H7 (cell line): ENCODE data around the gene ALKBH6. TPM values are rescaled to one million over a fixed set of nuclear protein-coding genes. Genes with fewer than 3 reads are reported as not detected.

ENCODE experiments used
- DNase-seq: peaks from one replicate; pipeline ENCODE4 v3.0.0; 2012
- H3K27me3 ChIP-seq: 2 replicates; pipeline ENCODE4 v1.6.0; 2011; ENCODE audit warnings: mild to moderate bottlenecking, low read length; ENCODE audit not compliant: control insufficient read depth, insufficient read depth
- H3K36me3 ChIP-seq: replicated peaks from 2 replicates; pipeline ENCODE4 v1.5.1; 2011; ENCODE audit warnings: low read length; ENCODE audit not compliant: control insufficient read depth, insufficient read depth
- H3K4me3 ChIP-seq: 2 replicates; pipeline ENCODE4 v1.5.1; 2011; ENCODE audit warnings: low read depth, mild to moderate bottlenecking, control low read depth, low read length, moderate library complexity; ENCODE audit not compliant: insufficient read depth
- total RNA-seq: library from RNA; depleted of rRNA; stranded (reverse); fragments of >200 nt; shearing (Covaris generic); gene quantifications from 2 replicates; pipeline ENCODE4 v1.2.3, GENCODE V29; 2014; rRNA removed

ALKBH6 gene
- total RNA-seq: 21.9 and 25.5 TPM in 2 replicates

DNA sequence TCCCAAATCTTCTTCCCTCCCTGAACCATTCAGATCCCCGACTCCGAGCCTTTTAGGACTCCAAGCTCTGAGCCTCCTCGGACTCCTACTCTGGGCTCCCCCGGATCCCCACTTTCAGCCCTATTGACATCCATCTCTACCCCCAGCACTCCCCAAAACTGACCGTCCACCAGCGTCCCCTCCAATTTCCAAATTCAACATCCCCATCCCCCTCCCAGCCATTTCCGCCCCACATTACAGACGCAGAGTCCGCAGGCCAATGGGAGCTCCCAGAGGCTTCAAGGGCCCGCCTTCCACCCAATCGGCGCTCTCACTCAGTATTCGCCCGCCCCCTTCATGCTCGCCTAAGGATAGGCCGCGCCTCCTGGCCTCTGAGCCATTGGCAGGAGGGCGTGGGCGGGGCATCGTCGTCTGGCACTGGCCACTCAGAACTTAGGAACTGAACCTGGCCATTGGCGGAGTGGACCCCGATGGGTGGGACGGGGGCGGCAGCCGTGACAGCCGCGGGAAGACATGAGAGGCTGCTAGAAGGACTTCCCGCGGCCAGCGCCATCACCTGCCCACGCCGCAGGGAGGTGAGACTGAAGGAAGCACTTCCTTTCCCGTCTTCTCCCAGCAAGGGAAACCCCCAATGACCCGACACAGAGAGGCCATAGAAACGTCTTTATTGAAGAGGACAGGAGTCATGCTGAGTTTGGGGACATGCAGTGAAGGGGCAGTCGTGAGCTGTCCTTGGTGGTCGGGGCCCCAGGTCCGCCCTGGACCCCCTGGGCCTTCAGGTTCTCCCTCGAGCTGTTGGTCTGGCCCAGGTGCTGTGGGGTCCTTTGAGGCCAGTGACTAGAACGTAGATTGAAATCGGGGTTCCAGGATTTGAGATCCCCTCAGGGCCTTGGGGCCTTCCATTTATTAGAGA is at the start of gene ALKBH6:
Gene ALKBH6, minus strand, starts transcription at position 202 of the 913 bp plus-strand sequence. CDS start 816 bp downstream, outside the sequence.
- peaks cover 2% of the 10 kb centered on the region; the same call in 1 of the 2 replicates for H3K27me3 ChIP-seq
- H3K36me3 ChIP-seq: peaks cover 2% of the 10 kb centered on the region
- H3K4me3 ChIP-seq: peak within 1 kb of the TSS; percentile 77
- peak; percentile 99 for DNase-seq

DNA sequence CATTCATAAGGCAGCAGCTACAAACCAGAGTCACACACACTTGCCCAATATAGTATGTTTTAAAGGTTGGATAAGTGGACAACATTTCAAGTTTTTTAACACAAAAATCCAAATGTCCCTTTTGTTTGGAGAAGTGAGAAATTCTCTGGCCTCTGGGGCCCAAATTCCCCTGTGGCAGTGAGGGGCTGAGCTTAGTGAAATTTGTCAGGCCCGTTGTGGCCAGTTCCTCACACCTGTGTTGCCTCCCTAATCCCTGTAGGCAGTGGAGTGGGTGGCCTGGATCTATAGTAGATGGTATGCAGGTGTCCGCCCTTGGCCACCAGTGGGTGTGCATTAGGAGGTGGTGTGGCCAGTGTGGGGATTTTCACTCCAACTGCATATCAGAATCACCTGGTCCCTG is 47.4 kb upstream of the ALKBH6 start:
- Histone ChIP-seq H3K36me3 (peaks cover 45% of the 10 kb centered on the region), H3K27me3 (no peaks in the 10 kb centered on the region)

DNA sequence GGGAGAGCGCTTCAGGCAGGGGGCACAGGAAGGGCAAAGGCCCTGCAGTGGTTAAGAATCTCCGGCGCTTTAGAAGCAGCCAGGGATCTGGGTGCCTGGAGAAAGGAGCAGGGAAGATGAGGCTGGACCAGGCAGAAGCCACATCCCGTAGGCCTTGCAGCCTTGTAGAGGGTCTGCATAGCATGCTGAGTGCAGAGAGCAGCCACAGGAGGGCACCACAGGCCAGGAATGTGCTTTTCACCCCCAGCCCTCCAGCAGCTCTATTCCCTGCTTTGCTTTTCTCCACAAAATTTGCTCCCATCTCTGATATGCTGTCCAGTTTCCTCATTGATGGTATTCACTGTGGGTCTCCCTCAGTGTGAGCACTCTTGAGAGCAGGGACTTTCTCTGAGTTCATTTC is 46.4 kb upstream of the ALKBH6 start:
- no peak overlapping the region for H3K4me3 ChIP-seq
- H3K27me3 ChIP-seq: no peaks in the 10 kb centered on the region
- DNase-seq: peak; percentile 84
- H3K36me3 ChIP-seq: peaks cover 37% of the 10 kb centered on the region

More for the DNA sequence above, 47.4 kb upstream of the ALKBH6 start:
- DNase-seq: no peak
- no peak overlapping the region for H3K4me3 ChIP-seq

DNA sequence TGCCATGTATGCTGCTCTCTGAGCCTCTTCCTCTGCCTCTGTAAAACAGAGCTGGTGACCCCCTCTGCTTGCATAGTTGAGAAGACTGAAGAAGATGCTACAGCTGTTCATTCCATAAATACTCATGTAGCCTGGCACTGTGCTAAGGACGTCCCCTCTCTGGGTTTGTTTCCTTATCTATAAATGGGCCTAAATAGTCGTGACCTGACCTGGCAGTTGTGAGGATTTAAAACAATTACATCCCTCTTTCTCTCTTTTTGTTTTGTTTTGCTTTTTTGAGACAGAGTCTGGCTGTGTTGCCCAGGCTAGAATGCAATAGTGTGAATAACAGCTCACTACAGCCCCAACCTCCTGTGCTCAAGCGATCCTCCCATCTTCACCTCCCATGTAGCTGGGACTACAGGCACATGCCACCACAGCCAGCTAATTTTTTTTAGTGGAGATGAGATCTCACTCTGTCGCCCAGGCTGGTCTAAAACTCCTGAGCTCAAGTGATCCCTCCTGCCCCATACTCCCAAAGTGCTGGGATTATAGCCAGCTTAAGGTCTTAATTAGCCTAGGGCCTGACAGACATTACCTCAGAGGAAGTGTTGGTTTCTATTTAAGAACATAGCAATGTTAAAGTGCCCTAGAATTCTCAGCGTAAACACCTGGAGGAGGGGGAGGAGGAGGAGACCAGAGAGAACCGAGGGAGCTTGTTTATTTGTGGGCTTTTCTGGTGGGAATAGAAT is 45.3 kb upstream of the ALKBH6 start:
- H3K4me3 ChIP-seq: no peak overlapping the region
- peaks cover 32% of the 10 kb centered on the region for H3K36me3 ChIP-seq
- no peak for DNase-seq
- H3K27me3 ChIP-seq: no peaks in the 10 kb centered on the region

DNA sequence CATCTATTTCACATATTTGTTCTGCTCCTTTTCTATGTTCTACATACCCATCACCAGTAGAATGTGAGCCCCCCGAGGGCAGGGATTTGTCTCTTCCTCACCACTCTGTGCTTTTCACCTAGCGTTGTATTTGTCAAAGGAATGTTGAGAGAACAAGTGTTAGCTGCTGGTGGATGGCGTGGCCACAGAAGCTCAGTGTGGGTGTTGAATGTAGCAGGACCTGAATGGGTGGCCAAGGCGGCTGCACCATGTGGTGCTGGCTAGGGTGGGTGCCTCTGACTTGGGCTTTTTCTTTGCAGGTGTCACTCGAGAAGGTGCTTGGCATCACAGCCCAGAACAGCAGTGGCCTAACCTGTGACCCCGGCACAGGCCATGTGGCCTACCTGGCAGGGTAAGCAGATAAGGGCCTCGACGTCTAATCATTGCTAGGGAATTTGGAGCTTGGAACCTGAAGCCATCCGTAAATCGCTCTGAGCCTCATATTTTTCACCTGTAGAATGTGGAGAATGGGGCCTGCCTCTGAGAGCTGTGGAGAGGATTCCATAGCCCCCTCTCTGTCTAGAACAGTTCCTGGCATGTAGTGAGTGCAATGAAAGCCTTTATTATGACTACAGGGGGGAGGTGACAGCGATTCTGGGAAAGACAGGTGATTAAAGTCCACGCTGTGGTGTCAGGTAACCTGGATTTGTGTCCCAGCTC is 44.6 kb upstream of the ALKBH6 start:
- DNase-seq: no peak
- H3K4me3 ChIP-seq: no peak overlapping the region
- H3K27me3 ChIP-seq: no peaks in the 10 kb centered on the region
- peaks cover 29% of the 10 kb centered on the region for H3K36me3 ChIP-seq

DNA sequence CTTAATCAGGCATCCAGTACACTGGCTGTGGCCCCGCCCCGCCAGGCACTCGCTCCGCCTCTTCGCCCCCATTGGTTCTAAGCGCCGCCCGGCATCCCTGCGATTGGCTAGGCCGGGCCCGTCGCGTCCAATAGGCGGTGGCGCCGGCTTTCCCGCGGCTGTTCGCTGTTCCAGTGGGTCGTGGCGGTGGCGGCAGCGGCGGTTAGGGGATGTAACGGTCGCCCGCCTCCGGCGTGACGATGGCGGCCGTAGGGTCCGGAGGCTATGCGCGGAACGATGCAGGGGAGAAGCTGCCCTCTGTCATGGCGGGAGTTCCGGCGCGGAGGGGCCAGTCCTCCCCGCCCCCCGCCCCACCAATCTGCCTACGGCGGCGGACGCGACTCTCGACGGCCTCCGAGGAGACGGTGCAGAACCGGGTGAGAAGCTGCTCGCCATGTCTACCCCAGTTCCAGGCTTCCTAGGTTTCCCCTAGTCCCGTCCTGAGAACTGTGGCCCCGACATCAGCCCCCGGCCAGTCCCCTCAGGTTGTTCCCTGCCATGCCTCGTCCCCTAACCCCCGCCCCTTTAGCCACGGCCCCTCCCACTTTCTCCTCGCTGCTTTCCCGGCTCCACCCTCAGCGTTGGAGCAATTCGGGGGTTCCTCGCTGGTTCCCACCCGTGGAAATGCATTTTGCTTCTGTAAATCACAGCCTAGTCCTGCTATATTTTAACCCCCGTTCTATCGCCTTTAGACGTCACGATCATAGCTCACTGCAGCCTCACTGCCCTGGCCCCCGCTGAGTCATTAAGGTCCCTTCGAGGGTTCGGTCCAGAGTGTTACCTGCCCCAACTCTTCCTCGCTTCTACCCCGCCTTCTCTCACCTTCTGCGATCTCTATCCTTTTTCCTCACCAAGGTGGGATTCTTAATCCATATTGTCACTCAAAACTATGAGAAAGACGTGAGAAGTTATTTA is 41.0 kb upstream of the ALKBH6 start, which contains the start of gene WDR62:
Gene WDR62, plus strand, starts transcription at position 165 of the 954 bp plus-strand sequence. Its CDS starts 75 bp downstream, at position 240.
- H3K4me3 ChIP-seq: peak within 1 kb of the TSS; percentile 93
- peak; percentile 99 for DNase-seq
- H3K27me3 ChIP-seq: no peaks in the 10 kb centered on the region
- H3K36me3 ChIP-seq: peaks cover 12% of the 10 kb centered on the region

DNA sequence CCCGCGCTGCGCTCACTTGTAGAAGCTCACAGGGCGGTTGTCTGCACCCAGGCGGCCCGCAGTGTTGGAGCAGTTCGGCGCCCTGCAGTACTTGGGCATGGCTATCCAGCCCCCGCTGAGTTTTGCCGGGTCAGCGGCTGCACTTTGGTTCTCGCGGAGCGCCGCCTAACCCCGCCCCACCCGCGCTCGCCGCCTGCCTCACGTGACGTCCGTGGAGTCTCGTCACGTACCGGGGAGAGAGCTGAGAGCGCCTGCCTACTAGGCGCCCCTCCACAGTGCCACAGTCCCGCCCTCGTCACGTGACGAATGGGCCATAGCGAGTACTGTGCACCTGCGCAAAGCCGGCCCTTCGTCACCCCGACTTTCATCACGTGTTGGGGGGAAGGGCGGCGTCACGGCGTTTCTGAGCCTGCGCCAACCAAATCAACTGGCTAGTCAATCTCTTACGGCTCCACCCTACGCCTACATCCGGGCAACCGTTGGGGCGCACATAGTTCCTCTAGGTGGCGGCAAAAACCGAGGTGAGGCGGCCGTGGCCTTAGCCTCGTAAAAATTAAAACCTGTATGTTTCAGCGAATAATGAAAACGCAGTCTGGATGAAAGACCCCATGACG is 40.2 kb upstream of the ALKBH6 start, which contains the start of gene THAP8:
Gene THAP8, minus strand, starts transcription at position 167 of the 614 bp plus-strand sequence. Its CDS starts 68 bp downstream, at position 99.
- no peaks in the 10 kb centered on the region for H3K27me3 ChIP-seq
- DNase-seq: peak; percentile 98
- H3K36me3 ChIP-seq: peaks cover 8% of the 10 kb centered on the region
- H3K4me3 ChIP-seq: peak within 1 kb of the TSS; percentile 93

DNA sequence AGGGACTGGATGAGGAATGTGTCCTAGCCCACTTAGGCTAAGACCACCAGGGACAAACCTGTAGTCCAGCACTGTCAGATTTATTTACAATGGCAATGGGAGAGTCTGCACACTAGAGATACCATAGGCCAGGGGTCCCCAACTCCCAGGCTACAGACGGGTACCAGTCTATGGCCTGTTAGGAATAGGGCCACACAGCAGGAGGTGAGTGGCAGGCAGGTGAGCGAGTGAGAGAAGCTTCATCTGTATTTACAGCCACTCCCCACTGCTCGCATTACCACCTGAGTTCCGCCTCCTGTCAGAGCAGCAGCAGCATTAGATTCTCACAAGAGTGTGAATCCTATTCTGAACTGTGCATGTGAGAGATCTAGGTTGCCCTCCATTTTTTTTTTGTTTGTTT is 37.6 kb upstream of the ALKBH6 start:
- Histone ChIP-seq H3K4me3 (no peak overlapping the region), H3K27me3 (no peaks in the 10 kb centered on the region), H3K36me3 (no peaks in the 10 kb centered on the region; the same call in 1 of the 2 replicates)
- no peak for DNase-seq

DNA sequence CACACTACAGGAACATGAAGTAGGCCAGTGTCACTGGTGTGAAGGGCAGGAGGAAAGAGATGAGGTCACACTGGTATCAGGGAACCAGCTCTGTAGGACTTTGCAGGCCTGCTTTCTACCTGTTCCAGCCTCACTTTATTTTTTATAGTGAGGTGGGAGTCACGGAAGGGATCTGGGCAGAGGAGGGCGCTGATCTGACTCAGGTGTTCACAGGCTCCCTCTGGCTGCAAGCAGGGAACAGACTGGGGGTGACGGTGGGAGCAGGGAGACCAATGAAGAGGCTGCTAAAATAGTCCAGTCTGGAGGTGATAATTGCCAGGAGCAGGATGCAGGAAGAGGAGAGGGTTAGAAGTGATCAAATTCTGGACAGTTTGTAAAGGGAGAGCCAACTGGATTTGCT is 37.2 kb upstream of the ALKBH6 start:
- peak; percentile 87 for DNase-seq
- H3K4me3 ChIP-seq: no peak overlapping the region
- H3K36me3 ChIP-seq: no peaks in the 10 kb centered on the region; the same call in 1 of the 2 replicates
- no peaks in the 10 kb centered on the region for H3K27me3 ChIP-seq

DNA sequence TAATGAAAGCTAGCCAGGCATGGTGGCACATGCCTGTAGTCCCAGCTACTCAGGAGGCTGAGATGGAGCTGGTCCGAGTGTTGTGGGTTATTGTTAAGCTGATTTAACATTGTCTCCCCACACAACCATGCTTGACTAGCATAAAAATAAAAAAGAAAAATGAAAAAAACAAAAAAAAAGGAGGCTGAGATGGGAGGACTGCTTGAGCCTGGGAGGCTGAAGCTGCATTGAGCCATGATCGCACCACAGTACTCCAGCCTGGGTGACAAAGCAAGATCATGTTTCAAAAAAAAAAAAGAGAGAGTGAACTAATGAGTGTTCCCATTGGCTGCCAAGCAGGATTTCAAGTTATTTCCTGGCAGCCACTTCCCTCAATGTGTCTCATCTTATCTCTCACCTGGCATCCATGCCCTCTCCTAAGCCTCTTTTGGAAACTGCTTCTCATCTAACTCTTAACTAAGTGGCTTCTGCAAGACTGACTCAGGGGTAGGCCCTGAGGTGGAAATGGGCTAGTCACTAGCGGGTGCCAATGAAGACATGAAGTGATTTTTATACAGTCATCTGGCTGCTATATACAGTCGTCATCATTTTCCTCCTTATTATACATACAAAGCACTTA is 35.2 kb upstream of the ALKBH6 start:
- Histone ChIP-seq H3K27me3 (no peaks in the 10 kb centered on the region), H3K4me3 (no peak overlapping the region), H3K36me3 (no peaks in the 10 kb centered on the region)
- no peak for DNase-seq

DNA sequence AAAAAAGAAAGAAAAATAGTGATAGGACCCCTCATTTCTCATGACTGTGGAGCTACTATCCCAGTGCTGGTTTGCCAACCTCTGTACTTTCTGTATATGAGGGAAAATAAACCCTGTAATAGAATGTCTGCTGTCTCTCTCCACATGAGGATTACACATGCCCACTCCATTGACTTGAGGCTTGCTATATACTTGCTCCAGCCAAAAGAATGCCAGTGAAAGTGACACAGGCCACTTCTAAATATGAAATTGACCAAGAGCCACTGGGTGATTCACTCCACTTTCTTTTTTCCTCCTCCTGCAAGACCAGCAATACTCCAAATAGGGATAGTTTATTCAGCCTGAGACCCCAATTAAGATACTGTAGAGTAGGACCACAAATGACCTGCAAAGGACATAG is 33.8 kb upstream of the ALKBH6 start:
- Histone ChIP-seq H3K27me3 (no peaks in the 10 kb centered on the region), H3K4me3 (no peak overlapping the region), H3K36me3 (no peaks in the 10 kb centered on the region; the same call in 1 of the 2 replicates)
- no peak for DNase-seq

DNA sequence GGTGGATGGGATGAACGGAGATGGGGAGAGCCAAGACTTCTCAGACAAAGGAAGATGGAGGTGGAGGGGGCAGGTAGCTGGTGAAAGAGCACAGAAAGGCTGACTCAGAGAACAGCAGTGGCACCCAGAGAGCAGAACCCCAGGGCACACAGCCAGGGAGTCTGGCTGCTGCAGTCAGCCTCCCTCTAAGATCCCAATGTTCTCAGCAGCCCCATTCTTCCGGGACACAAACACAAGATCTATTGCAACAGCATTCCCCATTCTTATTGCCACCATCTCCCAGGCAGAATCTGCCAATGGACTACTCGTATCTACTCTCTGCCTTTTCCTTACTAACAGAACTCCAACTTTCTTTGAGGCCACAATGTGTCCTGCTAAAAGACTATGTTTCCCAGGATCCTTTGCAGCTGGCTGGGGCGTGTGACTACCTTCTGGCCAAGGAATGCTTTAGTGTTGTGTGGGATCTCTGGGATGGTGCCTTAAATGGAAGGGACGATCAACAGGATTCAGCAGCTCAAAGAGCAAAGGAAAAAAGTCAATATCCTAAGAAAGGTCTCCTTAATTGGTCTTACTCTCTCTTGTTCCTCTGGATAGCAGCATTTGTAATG is 32.5 kb upstream of the ALKBH6 start:
- no peak overlapping the region for H3K4me3 ChIP-seq
- no peaks in the 10 kb centered on the region; the same call in 1 of the 2 replicates for H3K36me3 ChIP-seq
- DNase-seq: no peak
- H3K27me3 ChIP-seq: no peaks in the 10 kb centered on the region
